ENCODE data around the gene EPHA2.
"Not testable (repeated sequence)": the region's sequence is repeated elsewhere in the genome, so short reads cannot be mapped to it uniquely, and the experiment has no call there.

Gene EPHA2

GRCh38 chr1:16183765-16184556 is 28.1 kb upstream of the EPHA2 start:
- DNase-seq: no peak

GRCh38 chr1:16183179-16183578 is 27.3 kb upstream of the EPHA2 start:
- no peak for DNase-seq

- DNase-seq: no peak
These were observed 26.2 kb upstream of the EPHA2 start for GRCh38 chr1:16181887-16182719.

- no peak for DNase-seq
These were observed 24.5 kb upstream of the EPHA2 start for GRCh38 chr1:16180291-16180824.

GRCh38 chr1:16178596-16179497 is 23.0 kb upstream of the EPHA2 start:
- DNase-seq: no peak

- DNase-seq: no peak
These were observed 21.4 kb upstream of the EPHA2 start for GRCh38 chr1:16177306-16177705.

GRCh38 chr1:16176653-16177052 is 20.8 kb upstream of the EPHA2 start:
- no peak for DNase-seq

- no peak for DNase-seq
These were observed 20.0 kb upstream of the EPHA2 start for GRCh38 chr1:16175610-16176553.

- no peak for DNase-seq
These were observed 19.2 kb upstream of the EPHA2 start for GRCh38 chr1:16174886-16175598.

- no peak for DNase-seq
These were observed 18.5 kb upstream of the EPHA2 start for GRCh38 chr1:16174261-16174868.

- no peak for DNase-seq
These were observed 17.8 kb upstream of the EPHA2 start for GRCh38 chr1:16173447-16174260.

GRCh38 chr1:16172964-16173446 is 17.1 kb upstream of the EPHA2 start:
- no peak for DNase-seq

- DNase-seq: no peak
These were observed 16.5 kb upstream of the EPHA2 start for GRCh38 chr1:16172218-16172830.

GRCh38 chr1:16171314-16172151 is 15.7 kb upstream of the EPHA2 start:
- DNase-seq: no peak

- DNase-seq: no peak
These were observed 14.4 kb upstream of the EPHA2 start for GRCh38 chr1:16170283-16170673.

GRCh38 chr1:16168622-16169360 is 12.9 kb upstream of the EPHA2 start:
- no peak for DNase-seq

GRCh38 chr1:16168144-16168495 is 12.3 kb upstream of the EPHA2 start:
- not testable (repeated sequence) for DNase-seq

Data from activated CD4-positive, alpha-beta T cell treated with anti-CD3 and anti-CD28 coated beads, Interleukin-2, amount 50 U/mL, for 4 hours (primary cell).